SJCRH30 (cell line): ENCODE data around the gene SMNDC1. TPM values are rescaled to one million over a fixed set of nuclear protein-coding genes. Genes with fewer than 3 reads are reported as not detected.
"Not testable (repeated sequence)": the region's sequence is repeated elsewhere in the genome, so short reads cannot be mapped to it uniquely, and the experiment has no call there.

Experiments
- DNase-seq, 2 experiments: peaks; one replicate each; pipeline ENCODE4 v3.0.0-alpha.2; 2015 to 2020
- H3K27ac ChIP-seq: fragments of 250-450 bp; sonication (Bioruptor Pico); 2 replicates; pipeline ENCODE4 v1.5.1; 2020; ENCODE audit warnings: mild to moderate bottlenecking, moderate library complexity
- H3K27me3 ChIP-seq: fragments of 250-450 bp; sonication (Bioruptor Pico); 2 replicates; pipeline ENCODE4 v1.5.1; 2020; ENCODE audit warnings: mild to moderate bottlenecking, moderate library complexity
- H3K36me3 ChIP-seq: fragments of 250-450 bp; sonication (Bioruptor Pico); 2 replicates; pipeline ENCODE4 v1.5.1; 2020; ENCODE audit warnings: mild to moderate bottlenecking, moderate library complexity
- H3K4me1 ChIP-seq: fragments of 250-450 bp; sonication (Bioruptor Pico); 2 replicates; pipeline ENCODE4 v1.5.1; 2020; ENCODE audit warnings: mild to moderate bottlenecking, moderate library complexity
- H3K4me3 ChIP-seq: fragments of 250-450 bp; sonication (Bioruptor Pico); 2 replicates; pipeline ENCODE4 v1.5.1; 2020; ENCODE audit warnings: mild to moderate bottlenecking, moderate library complexity
- H3K9me3 ChIP-seq: fragments of 250-450 bp; sonication (Bioruptor Pico); replicated peaks from 2 replicates; pipeline ENCODE4 v1.5.1; 2020; ENCODE audit warnings: mild to moderate bottlenecking, moderate library complexity
- total RNA-seq: library from RNA; depleted of rRNA; stranded (reverse); fragments of >200 nt; shearing (Covaris generic); gene quantifications from 2 replicates; pipeline ENCODE4 v1.2.3, GENCODE V29; 2014

SMNDC1 gene
- total RNA-seq, 1 experiment from 2014 or later, result 17.0 TPM

- H3K4me1 ChIP-seq, result no peaks in the 10 kb centered on the region
- H3K9me3 ChIP-seq, result no peaks in the 10 kb centered on the region
- no peaks in the 10 kb centered on the region for H3K27me3 ChIP-seq
- no peak overlapping the region for H3K4me3 ChIP-seq
- no peak overlapping the region for H3K27ac ChIP-seq
- H3K36me3 ChIP-seq, result 0 out of 2 replicates have a peak, but pooled peaks cover 2% of the 10 kb centered on the region
- DNase-seq, result no peak
Observed at GRCh38 chr10:110265573-110266193, 39.0 kb downstream of the SMNDC1 start.

GRCh38 chr10:110263164-110263563 is 41.6 kb downstream of the SMNDC1 start:
- DNase-seq, result no peak
- no peaks in the 10 kb centered on the region for H3K4me1 ChIP-seq

DNA sequence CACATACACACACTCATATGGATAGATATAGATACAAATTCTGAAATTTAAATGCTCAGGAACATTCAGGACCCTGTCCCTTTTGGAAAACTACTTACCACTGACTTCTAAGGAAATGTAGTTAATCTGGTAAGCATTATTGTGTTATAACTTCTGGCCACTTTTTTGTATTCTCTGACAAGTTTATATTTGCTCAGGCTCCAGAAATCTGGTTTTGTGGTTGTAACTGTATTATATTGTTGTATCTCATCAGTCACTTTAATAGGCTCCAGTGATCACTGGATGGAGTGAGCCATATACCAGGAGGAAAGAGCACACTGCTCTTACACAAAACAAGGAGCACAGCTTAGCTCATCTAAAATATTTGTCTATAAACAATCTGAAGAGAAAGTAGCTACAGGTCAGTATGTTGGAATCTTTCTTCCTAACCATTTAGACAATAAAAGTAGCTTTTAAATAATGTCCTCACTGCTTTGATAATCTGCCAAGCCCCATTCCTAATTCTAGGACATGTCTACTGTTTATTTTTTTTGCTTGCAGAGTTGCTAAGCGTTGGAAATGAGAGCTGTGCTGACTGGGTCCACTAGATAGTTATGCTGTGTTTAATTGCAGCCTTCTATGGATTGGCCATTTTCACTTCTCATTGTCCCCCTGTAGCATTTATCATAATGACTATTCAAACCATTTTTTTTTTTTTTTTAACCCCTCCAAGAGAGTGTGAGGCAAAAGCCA is 43.8 kb downstream of the SMNDC1 start:
- no peak for DNase-seq
- H3K27me3 ChIP-seq, result no peaks in the 10 kb centered on the region
- no peaks in the 10 kb centered on the region for H3K36me3 ChIP-seq
- no peaks in the 10 kb centered on the region for H3K9me3 ChIP-seq
- H3K4me1 ChIP-seq, result no peaks in the 10 kb centered on the region
- H3K4me3 ChIP-seq, result no peak overlapping the region
- no peak overlapping the region for H3K27ac ChIP-seq

More at GRCh38 chr10:110263164-110263563, 41.6 kb downstream of the SMNDC1 start:
- 0 out of 2 replicates have a peak, but pooled peaks cover 2% of the 10 kb centered on the region for H3K36me3 ChIP-seq
- H3K9me3 ChIP-seq, result no peaks in the 10 kb centered on the region
- no peak overlapping the region for H3K27ac ChIP-seq
- H3K27me3 ChIP-seq, result no peaks in the 10 kb centered on the region
- H3K4me3 ChIP-seq, result no peak overlapping the region

GRCh38 chr10:110259317-110259716 is 45.4 kb downstream of the SMNDC1 start:
- H3K4me1 ChIP-seq, result no peaks in the 10 kb centered on the region
- H3K27ac ChIP-seq, result no peak overlapping the region
- no peak for DNase-seq
- no peaks in the 10 kb centered on the region for H3K36me3 ChIP-seq
- no peaks in the 10 kb centered on the region for H3K9me3 ChIP-seq
- no peak overlapping the region for H3K4me3 ChIP-seq
- H3K27me3 ChIP-seq, result no peaks in the 10 kb centered on the region

GRCh38 chr10:110258542-110258941 is 46.2 kb downstream of the SMNDC1 start:
- no peak for DNase-seq
- H3K27me3 ChIP-seq, result no peaks in the 10 kb centered on the region
- no peaks in the 10 kb centered on the region for H3K36me3 ChIP-seq
- H3K9me3 ChIP-seq, result no peaks in the 10 kb centered on the region
- H3K4me3 ChIP-seq, result no peak overlapping the region
- H3K27ac ChIP-seq, result no peak overlapping the region
- H3K4me1 ChIP-seq, result no peaks in the 10 kb centered on the region

GRCh38 chr10:110254467-110254866 is 50.3 kb downstream of the SMNDC1 start:
- DNase-seq, result no peak
- H3K36me3 ChIP-seq, result no peaks in the 10 kb centered on the region
- no peaks in the 10 kb centered on the region for H3K27me3 ChIP-seq
- no peak overlapping the region for H3K27ac ChIP-seq
- H3K4me3 ChIP-seq, result no peak overlapping the region
- H3K9me3 ChIP-seq, result no peaks in the 10 kb centered on the region
- no peaks in the 10 kb centered on the region for H3K4me1 ChIP-seq

DNA sequence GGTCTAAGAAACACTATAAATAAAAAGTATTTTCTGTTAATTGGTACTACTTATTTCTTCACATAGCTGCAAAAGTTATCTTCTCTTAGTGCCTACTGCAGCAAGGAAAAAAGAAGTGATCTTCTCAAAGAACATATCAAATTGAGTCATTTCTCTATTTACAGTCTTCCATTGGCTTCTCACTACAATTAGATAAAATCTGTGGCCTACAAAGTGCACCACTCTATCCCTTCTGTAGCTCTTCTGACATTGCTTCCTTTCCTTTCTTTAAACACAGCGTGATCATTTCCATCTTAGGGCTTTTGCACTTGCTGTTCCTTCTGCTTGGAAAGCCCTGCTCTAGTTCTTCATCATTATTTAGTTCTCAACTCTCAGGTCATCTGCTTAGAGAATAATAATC is 52.6 kb downstream of the SMNDC1 start:
- Histone ChIP-seq H3K9me3 (no peaks in the 10 kb centered on the region), H3K4me1 (no peaks in the 10 kb centered on the region), H3K27ac (no peak overlapping the region), H3K27me3 (no peaks in the 10 kb centered on the region), H3K4me3 (no peak overlapping the region), H3K36me3 (no peaks in the 10 kb centered on the region)
- DNase-seq, result no peak

- not testable (repeated sequence) for H3K4me3 ChIP-seq, H3K4me1 ChIP-seq, DNase-seq, H3K36me3 ChIP-seq, H3K27ac ChIP-seq, H3K27me3 ChIP-seq, H3K9me3 ChIP-seq
Observed at GRCh38 chr10:110251392-110251791, 53.3 kb downstream of the SMNDC1 start.

DNA sequence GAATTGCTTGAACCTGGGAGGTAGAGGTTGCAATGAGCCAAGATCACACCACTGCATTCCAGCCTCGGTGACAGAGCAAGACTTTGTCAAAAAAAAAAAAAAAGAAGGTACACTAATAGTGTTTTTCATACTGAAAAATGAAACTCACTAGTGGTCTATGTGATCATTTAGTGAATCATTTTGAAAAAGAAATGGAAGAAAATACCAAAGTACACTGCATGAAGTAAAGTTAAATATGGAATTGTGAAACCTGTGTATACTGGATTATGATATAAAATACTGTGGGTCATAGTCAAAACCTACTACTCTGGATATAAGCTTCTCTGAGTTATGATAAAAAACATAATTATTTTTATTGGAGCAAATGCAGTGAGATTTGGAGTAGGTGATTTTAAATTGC is 55.2 kb downstream of the SMNDC1 start:
- H3K27me3 ChIP-seq, DNase-seq, H3K27ac ChIP-seq, H3K36me3 ChIP-seq, H3K9me3 ChIP-seq, H3K4me3 ChIP-seq, H3K4me1 ChIP-seq: not testable (repeated sequence)

DNA sequence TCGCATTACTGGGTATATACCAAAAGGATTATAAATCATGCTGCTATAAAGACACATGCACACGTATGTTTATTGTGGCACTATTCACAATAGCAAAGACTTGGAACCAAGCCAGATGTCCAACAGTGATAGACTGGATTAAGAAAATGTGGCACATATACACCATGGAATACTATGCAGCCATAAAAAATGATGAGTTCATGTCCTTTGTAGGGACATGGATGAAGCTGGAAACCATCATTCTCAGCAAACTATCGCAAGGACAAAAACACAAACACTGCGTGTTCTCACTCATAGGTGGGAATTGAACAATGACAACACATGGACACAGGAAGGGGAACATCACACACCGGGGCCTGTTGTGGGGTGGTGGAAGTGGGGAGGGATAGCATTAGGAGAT is 56.9 kb downstream of the SMNDC1 start:
- not testable (repeated sequence) for H3K4me1 ChIP-seq, H3K27ac ChIP-seq, H3K4me3 ChIP-seq, H3K9me3 ChIP-seq, H3K36me3 ChIP-seq, DNase-seq, H3K27me3 ChIP-seq

DNA sequence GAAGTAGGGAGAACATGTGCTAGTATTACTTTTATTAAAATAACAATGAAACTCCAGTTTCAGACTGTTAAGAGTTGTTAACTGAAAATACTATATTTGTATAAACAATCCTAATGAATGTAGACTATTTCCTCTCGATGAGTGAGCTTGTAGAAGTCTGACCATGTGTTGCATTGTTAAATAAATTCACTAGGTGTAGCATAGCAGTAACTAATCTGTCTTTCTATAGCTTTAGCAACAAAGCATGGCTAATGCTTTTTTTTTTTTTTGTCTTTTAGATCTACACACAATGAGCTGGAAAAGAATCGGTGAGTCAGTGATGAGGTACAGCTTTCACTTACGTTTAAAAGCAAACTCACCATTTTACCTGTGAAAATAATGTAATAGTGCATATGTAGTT is 60.2 kb downstream of the SMNDC1 start:
- Histone ChIP-seq H3K9me3 (no peaks in the 10 kb centered on the region), H3K36me3 (0 out of 2 replicates have a peak, but pooled peaks cover 5% of the 10 kb centered on the region), H3K4me3 (no peak overlapping the region), H3K27ac (no peak overlapping the region), H3K27me3 (no peaks in the 10 kb centered on the region), H3K4me1 (no peaks in the 10 kb centered on the region)
- no peak for DNase-seq

GRCh38 chr10:110242511-110242910 is 62.2 kb downstream of the SMNDC1 start:
- Histone ChIP-seq H3K27me3 (no peaks in the 10 kb centered on the region), H3K4me1 (no peaks in the 10 kb centered on the region), H3K36me3 (0 out of 2 replicates have a peak, but pooled peaks cover 7% of the 10 kb centered on the region), H3K9me3 (no peaks in the 10 kb centered on the region), H3K27ac (no peak overlapping the region), H3K4me3 (no peak overlapping the region)
- DNase-seq, result no peak

- H3K36me3 ChIP-seq, result 0 out of 2 replicates have a peak, but pooled peaks cover 7% of the 10 kb centered on the region
- H3K27me3 ChIP-seq, result no peaks in the 10 kb centered on the region
- H3K4me1 ChIP-seq, result no peaks in the 10 kb centered on the region
- no peaks in the 10 kb centered on the region for H3K9me3 ChIP-seq
- DNase-seq, result no peak
- no peak overlapping the region for H3K4me3 ChIP-seq
- no peak overlapping the region for H3K27ac ChIP-seq
Observed at GRCh38 chr10:110241841-110242240, 62.9 kb downstream of the SMNDC1 start.

DNA sequence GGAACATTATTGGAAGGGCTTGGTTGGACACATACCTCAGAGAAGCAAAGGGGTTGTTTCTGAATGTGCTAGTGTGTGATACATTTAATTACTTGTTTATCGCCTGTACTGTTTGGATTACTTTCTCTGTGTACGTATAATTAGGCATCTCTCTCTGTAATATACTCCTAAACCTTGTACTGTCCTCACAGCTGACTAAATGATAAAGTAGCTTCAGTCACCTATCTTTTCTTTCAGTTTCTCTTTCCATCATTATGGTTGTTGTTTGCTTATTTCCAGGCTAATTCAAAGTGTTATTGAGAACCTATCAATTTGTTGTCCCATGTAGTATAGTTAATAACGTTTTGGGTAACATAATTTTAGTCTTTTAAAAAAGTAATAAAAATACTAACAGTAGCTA is 63.3 kb downstream of the SMNDC1 start:
- Histone ChIP-seq H3K36me3 (0 out of 2 replicates have a peak, but pooled peaks cover 7% of the 10 kb centered on the region), H3K4me3 (no peak overlapping the region), H3K4me1 (no peaks in the 10 kb centered on the region), H3K27ac (no peak overlapping the region), H3K9me3 (no peaks in the 10 kb centered on the region), H3K27me3 (no peaks in the 10 kb centered on the region)
- no peak for DNase-seq
